GM18951 (cell line): ENCODE results near the gene KLHDC7B.
"Not testable (repeated sequence)": the region's sequence is repeated elsewhere in the genome, so short reads cannot be mapped to it uniquely, and the experiment has no call there.

Experiments used
- POLR2A ChIP-seq: IDR thresholded peaks from 4 replicates; pipeline ENCODE4 v1.6.1; 2011; ENCODE audit warnings: mild to moderate bottlenecking; ENCODE audit not compliant: insufficient read length, insufficient read depth; ENCODE audit errors: extremely low read depth
- in situ Hi-C: fragments of 300-500 bp; cut with MboI; formaldehyde crosslinking; loops from one replicate; pipeline ENCODE4 v1.12.0; 2022; ENCODE audit warnings: low sequenced_read_pairs, mixed read lengths, inconsistent platforms; ENCODE audit not compliant: unreplicated experiment

The KLHDC7B gene

GRCh38 chr22:50506611-50507420 is 38.9 kb upstream of the KLHDC7B start:
- TF ChIP-seq POLR2A, result no peak
- in situ Hi-C loops, result loop anchor here (10.0 kb wide), 1 partner anchor 232 kb away; the partner anchor contains the start of gene MAPK11

- peak; percentile 80 for TF ChIP-seq POLR2A
- in situ Hi-C loops, result loop anchor here (10.0 kb wide), 1 partner anchor 233 kb away; the partner anchor contains the start of gene MAPK11
These were observed 38.2 kb upstream of the KLHDC7B start, which contains the start of gene LMF2 for GRCh38 chr22:50507421-50507990. TSS of gene LMF2 (minus strand) at chr22:50507702. CDS start at chr22:50507675, 27 bp downstream.

GRCh38 chr22:50507991-50508884 is 37.5 kb upstream of the KLHDC7B start, which contains the start of gene NCAPH2:
TSS of gene NCAPH2 (plus strand) at chr22:50508224. CDS start at chr22:50508338, 114 bp downstream.
- in situ Hi-C loops, result loop anchor here (10.0 kb wide), 1 partner anchor 233 kb away; the partner anchor contains the start of gene MAPK11

GRCh38 chr22:50508897-50509296 is 36.8 kb upstream of the KLHDC7B start:
- in situ Hi-C loops, result loop anchor here (10.0 kb wide), 1 partner anchor 234 kb away; the partner anchor contains the start of gene MAPK11
- no peak for TF ChIP-seq POLR2A

More at GRCh38 chr22:50507991-50508884, 37.5 kb upstream of the KLHDC7B start, which contains the start of gene NCAPH2:
- TF ChIP-seq POLR2A, result peak; percentile 87

GRCh38 chr22:50513175-50513574 is 32.5 kb upstream of the KLHDC7B start:
- in situ Hi-C loops, result no loop called here
- no peak for TF ChIP-seq POLR2A

GRCh38 chr22:50516068-50516467 is 29.6 kb upstream of the KLHDC7B start:
- no peak for TF ChIP-seq POLR2A
- in situ Hi-C loops, result no loop called here

- in situ Hi-C loops, result no loop called here
- no peak for TF ChIP-seq POLR2A
These were observed 28.8 kb upstream of the KLHDC7B start for GRCh38 chr22:50516891-50517290.

GRCh38 chr22:50517495-50518260 is 28.0 kb upstream of the KLHDC7B start:
- in situ Hi-C loops, result no loop called here
- TF ChIP-seq POLR2A, result no peak

- in situ Hi-C loops, result no loop called here
- no peak for TF ChIP-seq POLR2A
These were observed 27.1 kb upstream of the KLHDC7B start for GRCh38 chr22:50518606-50519005.

GRCh38 chr22:50519151-50519550 is 26.5 kb upstream of the KLHDC7B start:
- in situ Hi-C loops, result no loop called here
- TF ChIP-seq POLR2A, result no peak

- in situ Hi-C loops, result not testable (repeated sequence)
These were observed 25.5 kb upstream of the KLHDC7B start for GRCh38 chr22:50520184-50520583.

- in situ Hi-C loops, result no loop called here
These were observed 24.8 kb upstream of the KLHDC7B start for GRCh38 chr22:50520826-50521453.

GRCh38 chr22:50521710-50522109 is 24.0 kb upstream of the KLHDC7B start:
- in situ Hi-C loops, result no loop called here
- no peak for TF ChIP-seq POLR2A

More at GRCh38 chr22:50520826-50521453, 24.8 kb upstream of the KLHDC7B start:
- no peak for TF ChIP-seq POLR2A
